Epidermal melanocyte (primary cell): ENCODE data around the gene DNASE1.
"Not testable (repeated sequence)": the region's sequence is repeated elsewhere in the genome, so short reads cannot be mapped to it uniquely, and the experiment has no call there.

Source experiments
- DNase-seq: peaks from one replicate; pipeline ENCODE4 v3.0.0; 2011; ENCODE audit warnings: low spot score; ENCODE audit not compliant: insufficient read length

Gene DNASE1

DNA sequence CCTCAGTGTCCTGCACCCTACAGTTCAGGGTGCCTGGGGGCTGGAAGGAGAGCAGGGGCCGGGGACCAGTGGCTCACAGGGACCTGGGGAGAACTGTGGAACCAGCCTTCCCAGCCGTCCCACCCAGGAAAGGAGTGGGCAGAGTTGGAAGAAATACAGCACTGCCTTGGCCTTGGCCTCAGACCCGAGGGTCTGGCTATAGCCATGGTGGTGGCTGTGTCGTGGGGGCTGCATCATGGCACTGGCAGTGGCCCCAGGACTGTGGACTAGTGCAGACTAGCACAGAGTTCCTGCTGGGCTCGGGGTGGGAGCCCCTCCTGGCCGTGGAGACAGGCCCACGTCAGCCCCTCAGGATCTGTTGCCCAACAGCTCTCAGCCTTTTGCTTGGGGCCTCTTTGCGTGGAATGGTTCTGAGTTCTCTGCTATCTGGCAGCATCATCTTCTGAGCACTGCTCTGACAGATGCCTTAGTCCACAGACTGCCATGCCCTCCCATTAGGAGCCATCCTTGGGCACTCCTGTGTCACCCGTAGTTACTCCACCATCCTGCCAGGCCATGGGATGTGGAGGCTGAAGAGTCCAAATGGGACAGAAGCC is 12.6 kb upstream of the DNASE1 start:
- DNase-seq = no peak

DNA sequence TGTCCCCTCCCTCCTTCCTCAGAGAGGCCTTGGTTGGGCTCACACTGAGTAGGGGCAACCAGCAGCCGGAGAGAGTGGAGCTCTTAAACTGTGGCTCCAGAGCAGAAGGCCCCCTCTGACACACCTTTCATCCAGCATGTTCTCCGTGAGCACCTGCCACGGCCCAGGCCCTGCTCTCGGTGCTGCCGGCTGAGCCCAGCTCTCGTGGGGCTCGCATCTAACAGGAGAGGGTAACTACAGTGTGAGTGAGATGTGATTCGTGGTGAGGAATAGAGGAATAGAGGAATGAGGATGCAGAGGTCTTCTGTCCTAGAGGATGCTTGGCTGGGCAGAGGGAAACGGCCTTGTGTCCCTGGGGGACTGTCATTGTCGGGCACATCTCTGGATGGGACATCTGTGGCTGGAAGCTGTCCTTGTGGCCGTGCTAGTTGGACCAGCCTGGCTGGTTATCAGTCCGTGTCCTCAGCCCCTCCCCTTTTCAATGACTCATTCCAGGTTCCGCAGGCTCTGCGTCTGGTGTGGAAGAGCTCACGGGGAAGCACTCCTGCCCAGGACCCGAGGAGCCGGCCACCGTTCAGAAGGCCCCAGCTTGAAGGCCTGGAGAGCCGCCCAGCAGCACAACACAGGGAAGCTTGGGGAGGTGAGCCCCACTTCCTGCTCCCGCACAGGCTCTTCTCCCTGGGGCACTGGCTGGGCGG is 11.9 kb upstream of the DNASE1 start:
- no peak for DNase-seq

DNA sequence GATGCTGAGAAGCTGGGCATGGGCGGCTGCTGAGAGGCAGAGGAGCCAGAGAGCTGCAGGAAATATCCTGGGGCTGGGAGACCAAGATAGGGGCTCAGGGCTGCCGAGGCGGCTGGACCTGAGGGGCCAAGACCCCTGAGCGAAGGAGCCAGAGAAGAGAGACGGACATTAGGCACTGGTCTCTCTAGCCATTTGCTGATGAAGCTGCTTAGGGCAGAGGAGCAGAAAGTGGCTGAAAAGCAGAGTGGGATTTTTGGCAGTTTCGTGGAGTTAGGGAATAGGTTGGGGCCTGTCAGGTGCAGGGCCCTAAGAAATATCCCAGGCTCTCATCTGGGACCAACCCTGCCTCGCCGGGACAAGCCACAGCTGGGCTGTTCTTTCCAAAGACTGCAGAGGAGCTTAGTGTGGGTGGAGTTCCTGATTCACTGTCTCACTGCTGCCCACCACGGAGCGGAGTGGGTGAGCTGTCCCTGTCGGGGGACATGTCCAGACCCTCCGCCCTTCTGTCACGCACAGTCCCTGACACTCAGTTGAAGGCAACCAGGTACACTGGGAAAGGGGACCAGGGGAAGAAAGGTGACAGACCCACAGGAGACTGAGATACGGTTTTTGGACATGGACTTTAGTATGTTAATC is 11.3 kb upstream of the DNASE1 start:
- DNase-seq = no peak

DNA sequence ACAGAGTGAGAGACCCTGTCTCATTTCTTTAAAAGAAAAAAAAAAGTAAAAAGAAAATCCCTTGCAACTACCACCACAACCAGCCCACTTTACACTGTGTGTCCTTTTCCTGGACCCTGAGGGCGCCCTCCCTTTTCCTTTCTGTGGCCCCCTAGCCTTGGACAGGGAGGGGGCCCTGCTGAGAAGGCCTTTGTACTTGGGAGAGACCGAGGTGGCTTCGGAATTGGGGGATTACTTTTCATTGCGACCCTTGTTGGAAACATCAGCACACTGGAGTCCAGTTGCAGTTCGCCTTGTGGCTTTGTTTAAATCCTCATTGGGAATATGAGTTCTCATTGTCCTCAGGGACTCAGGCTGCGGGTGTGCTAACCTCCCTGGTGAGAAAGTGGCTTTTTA is 9.4 kb upstream of the DNASE1 start:
- no peak for DNase-seq

DNA sequence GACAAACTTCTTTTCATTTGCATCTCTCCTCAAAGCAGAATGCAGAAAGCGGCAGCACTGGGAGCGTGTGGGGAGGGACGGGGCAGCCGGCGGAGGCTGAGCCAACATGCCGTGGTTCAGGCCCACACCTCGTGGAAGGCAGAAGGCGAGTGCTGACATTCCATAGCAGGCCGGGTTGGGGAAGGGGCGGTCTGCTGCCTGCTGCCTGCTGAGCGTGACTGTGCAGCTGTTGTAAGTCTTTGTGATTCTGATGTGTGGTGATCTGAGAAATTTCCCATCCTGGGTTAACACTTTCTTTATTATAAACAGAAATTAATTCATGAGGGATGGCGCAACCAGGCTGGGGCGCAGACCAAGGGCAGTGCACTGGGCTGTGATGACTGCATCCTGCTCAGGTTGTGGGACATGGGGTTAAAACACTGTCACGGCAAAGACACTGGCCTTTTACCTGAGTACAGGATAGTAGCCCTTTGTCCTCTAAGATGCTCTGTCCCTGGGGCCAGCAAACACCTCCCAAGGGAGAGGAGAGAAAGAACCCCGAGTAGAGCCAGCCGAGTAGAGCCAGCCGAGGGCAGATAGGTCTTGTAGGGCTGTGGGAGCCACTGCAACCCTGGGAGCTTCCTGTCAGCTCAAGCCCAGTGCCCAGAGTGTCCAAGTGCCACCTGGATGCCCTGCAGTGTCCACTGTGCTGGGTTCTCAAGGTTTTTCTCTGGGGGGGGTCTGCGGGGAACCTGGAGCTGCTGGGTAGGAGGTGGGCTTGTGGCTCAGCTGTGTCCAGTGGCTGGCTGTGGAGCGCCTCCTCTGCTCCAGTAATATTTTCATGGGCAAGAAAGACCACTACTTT is 8.8 kb upstream of the DNASE1 start:
- no peak for DNase-seq

DNA sequence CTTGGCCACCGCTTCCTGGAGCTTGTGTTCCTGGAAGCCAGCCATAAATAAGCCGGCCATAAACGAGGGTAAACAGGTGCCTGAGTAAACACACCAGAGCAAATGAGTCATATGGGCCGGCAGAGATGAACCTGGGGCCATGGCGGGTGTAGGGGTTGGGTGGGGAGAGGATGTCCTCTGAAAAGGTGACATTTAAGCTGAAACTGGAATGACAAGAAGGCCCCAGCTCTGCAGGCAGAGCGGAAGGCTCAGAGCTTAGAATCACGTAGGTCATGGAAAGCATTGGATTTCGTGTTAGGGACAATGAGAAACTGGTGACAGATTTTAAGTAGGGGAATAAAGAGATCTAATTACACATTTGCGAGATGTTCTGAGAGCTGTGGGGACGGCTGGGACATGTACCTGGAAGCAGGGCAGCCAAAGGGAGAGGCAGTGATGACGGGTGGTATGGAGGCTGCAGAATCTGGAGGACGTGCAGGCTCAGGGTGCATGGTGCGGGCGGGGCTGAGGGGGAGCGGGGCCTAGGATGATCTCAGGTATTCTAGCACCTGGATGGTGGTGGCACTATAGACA is 8.1 kb upstream of the DNASE1 start:
- no peak for DNase-seq

DNA sequence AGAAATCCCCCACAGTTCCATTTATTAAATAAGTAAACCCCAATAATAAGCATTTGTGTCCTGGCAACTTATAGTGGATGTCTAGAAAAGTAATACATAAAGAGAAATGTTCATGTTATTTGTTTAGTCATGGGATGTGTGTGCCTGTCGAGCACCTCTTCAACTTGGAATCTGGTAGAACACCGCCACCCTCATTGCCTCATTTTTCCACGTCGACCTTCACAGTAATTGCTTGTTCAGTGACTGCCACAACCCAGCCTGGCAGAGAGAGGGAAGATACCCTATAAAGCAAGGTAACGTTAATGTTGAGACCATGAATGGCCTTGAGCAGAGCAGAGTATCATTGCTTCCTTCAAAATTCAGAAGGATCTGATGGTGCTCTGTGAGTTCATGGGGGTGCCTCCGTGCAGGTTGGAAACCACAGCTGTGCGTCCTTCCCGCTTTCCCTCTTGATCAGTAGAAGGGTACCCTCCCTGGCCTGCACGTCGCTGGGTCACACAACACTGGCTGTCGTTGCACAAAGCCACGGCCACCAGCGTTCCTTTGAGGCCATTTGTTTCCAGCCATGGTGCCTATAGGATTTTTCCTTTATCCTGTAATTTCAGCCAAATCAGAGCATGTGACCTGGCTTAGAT is 3.7 kb upstream of the DNASE1 start:
- DNase-seq = no peak

DNA sequence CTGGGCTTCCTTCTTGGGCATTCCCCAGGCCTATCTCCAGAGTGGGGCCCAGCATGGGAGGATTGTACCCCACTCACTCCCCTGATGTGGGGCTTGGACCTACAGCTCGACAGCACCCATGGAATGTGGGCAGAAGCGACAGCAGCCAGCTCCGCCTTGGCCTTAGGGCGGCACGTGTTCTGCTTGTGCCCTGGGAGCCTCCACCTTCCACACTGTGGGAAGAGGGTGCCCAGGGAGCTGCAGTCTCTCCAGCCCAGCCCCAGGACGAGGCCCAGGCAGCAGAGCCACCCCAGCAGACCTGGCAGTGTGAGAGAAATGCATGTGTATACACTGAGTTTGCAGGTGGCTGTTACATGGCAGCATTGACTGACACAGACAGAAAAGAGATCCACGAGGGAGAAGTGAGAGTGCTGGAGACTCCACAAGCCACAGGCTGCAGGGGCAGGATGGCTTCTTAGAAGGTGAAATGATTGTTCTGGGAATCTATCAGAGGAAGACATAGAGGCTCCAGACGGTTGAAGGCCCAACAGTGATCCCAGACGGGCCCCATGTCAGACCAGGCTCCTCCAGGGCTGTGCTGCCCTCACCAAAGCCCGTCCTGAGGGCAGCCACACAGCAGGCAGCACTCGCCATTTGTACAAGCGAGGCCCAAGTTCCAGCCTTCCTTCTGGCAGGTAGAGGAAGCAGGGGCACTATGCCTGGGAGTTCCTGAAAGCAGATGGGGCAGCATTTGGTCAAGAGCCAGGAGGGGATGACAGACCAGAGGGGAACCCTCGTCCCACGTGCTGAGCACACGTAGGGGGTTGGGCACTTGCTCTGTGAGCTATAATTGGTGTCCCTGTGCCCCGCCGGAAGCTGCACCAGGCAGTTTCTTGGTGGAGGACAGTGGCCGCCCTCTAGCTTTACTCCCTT is 2.8 kb upstream of the DNASE1 start:
- no peak for DNase-seq

DNA sequence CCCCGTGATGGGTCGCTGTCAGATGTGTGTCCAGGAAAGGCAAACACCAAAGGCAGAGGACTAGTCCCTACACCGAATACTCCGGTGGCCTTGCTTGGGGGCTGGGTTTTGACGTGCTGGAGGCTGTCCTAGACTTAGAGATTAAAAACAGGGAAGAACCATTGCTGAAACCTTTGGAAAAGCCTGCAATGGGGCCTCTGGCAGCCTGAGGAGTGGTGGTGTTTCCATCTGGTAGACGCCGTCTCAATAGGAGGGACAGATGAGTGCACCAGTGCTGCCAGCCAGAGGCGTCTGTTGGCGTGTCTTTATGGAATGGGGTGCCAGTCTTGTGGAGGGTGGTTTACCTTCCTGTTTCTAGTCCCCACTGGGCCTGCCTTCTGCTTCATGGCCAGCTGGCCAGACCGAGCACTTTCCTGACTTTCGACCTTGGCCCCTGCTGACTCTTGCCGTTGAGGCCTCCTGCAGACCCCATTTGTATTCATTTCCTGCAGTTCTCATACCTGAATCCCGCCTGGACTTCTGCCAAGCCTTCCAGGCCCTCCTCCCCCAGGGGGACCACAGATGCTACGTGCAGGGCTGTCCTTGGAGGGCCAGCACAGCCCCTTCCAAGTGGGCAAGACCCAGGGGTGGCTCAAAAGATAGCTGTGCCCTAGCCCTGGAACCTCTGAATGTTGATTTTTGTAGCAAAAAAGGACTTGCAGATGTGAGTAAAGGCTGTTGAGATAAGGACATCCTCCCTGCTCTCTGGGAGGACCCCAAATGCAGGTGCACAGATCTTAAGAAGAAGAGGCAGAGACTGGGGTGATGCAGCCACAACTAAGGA is 1.9 kb upstream of the DNASE1 start:
- DNase-seq = no peak

DNA sequence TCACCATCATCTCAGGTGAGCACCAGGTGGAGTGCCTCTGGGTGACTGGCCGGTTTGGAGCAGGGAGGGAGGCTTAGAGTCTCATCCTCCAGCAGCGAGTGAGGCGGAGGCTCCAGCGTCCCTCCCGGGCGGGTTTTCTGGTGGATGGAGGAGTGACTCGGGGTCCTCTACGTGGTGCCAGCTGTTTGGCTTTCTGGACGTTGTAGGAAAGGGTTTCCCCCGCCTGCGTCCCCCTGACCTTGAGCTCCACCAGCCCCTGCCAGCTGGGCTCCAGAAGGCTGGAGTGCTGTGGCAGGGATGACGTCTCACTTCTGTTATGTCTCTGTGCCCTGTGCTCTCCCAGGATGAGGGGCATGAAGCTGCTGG is 522 bp downstream of the DNASE1 start:
- no peak for DNase-seq

DNA sequence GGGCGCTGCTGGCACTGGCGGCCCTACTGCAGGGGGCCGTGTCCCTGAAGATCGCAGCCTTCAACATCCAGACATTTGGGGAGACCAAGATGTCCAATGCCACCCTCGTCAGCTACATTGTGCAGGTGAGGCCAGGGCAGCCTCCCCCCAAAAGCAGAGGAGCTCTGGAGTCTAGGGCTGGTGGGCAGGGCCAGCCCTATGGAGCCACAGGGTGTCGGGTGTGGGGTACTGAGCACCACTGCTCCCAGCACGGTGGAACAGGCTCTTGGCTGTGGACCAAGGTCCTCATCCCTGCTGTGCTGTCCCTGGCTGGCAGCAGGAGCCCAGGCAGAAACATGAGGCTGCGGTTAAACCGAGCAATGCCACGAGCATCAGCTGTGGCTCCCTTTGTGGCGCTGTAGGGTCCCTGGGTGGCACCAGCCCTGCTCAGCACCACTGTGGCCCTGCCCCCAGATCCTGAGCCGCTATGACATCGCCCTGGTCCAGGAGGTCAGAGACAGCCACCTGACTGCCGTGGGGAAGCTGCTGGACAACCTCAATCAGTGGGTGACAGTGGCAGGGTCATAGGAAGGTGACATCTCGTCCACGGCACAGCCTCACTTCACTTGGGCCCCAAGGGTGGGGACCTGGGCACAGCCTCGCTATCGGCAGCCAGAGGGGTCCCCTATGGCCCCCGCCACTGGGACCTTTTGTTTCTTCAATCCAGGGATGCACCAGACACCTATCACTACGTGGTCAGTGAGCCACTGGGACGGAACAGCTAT is 1.1 kb downstream of the DNASE1 start:
- DNase-seq = no peak

DNA sequence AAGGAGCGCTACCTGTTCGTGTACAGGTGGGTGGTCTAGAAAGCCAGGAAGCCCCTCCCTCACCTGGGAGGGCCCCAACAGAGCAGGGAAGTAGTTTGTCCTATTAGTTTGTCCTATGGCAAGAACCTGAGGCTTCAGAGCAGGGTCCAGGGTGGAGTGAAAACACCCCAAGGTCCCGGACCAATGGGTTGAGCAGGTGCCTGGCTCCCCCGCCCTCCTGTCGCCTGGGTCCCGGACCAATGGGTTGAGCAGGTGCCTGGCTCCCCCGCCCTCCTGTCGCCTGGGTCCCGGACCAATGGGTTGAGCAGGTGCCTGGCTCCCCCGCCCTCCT is 1.6 kb downstream of the DNASE1 start:
- DNase-seq = not testable (repeated sequence)

DNA sequence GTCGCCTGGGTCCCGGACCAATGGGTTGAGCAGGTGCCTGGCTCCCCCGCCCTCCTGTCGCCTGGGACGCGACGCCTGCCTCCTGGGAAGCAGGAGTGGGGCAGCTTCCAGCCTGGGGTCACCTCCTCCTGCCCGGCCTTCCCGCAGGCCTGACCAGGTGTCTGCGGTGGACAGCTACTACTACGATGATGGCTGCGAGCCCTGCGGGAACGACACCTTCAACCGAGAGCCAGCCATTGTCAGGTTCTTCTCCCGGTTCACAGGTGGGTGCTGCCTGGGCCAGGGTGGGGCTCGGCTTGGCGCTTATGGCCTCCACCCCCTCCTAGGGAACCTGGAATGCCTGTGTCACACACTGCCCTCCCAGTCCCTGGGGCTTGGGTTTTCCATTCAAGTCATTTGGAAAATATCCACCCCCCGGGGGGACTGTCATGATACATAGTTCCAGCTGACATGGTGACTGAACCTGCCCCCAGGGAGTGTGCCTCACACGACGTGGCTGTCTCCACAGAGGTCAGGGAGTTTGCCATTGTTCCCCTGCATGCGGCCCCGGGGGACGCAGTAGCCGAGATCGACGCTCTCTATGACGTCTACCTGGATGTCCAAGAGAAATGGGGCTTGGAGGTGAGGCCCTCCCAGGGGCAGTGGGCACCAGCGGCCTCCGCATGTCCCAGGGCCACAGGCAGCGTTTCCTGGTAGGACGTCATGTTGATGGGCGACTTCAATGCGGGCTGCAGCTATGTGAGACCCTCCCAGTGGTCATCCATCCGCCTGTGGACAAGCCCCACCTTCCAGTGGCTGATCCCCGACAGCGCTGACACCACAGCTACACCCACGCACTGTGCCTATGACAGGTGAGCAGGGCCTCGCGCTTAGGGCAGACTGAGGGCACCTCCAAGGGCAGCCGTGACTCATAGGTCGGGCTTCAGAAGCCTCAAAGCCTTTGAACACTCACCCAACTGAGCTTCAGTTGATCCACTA is 2.3 kb downstream of the DNASE1 start:
- DNase-seq = no peak

DNA sequence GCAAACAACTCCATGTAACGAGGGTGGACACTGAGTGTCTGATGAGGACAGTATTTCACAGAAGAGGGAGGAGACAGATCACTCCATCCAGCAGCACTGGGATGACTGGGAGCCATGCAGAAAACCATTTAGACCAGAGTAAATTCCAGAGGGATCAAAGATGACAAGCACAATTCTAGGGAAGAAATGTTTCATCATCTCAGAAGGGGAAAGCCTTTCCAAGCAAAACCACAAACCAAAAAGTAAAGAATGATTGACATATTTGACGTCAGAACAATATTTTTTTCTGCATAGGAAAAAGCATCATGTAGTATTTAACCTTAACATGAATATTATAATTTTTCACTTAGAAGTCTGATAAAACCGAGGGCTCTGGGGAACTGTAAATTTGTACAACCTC is 4.8 kb downstream of the DNASE1 start:
- no peak for DNase-seq

DNA sequence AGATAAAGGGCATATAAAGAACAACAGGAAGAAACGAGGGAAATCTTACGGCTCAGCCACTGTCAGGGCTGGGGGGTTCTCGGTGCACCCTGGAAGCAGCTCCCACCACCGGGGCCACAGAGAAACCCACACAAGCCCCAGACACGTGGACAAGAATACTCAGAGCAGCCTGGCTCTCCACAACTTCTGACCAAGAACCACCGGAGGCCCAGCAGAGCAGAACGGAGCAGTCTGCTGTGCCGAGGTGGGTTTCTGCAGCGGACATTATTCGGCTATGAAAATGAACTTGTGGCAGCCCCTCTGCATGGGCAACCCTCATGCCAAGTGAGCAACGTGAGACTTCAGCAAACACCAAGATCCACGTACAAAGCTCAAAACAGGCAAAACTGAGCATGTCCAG is 6.8 kb downstream of the DNASE1 start:
- no peak for DNase-seq

DNA sequence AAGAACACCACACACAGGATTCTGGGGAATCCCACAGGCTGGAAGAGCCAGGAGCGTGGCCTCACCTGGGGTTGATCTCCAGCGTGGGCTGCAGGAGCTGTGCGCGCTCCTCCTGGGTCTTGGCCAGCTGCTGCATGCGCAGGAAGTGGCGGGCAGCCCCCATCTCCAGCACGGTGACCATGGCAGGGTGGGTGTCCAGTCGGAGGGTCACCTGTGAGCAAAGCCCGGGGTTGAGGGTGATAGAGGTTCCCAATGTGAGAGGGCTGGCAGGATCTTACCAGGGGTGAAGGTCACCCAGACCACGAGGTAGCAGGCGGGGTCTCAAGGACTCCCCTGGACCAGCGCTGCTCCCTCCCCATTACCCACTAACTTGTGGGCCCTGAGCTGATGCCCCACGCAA is 7.4 kb downstream of the DNASE1 start:
- DNase-seq = no peak

DNA sequence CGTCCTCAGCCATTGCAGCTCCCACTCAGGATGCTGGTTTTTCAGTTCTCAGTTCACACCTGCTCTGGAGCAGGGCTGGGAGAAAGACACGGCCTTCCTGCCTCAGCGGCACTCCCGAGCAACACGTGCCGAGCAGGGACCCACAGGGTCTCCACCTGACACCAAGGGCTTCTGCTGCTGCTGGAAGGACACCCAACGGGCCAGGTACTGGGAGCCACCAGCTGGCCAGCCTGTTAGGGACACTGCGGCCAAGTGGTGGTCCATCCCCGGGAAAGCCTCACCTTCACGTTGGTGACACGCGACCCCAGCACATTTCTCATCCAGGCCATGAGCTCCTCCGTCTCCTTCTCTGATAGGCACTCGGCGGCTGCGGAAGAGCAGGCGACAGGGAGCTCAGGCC is 8.1 kb downstream of the DNASE1 start:
- DNase-seq = no peak
